Testis (tissue), 5 donors: ENCODE data around the gene ALX1. TPM values are rescaled to one million over a fixed set of nuclear protein-coding genes. Genes with fewer than 3 reads are reported as not detected.

Source experiments
- DNase-seq: peaks from one replicate; pipeline ENCODE4 v3.0.0-alpha.2; 2019
- H3K27ac ChIP-seq, 2 donors: fragments of 200-600 bp; sonication (generic); one replicate each; pipeline ENCODE4 v1.5.1; 2019
- H3K27me3 ChIP-seq: fragments of 200-600 bp; sonication (generic); one replicate; pipeline ENCODE4 v1.5.1; 2019
- H3K36me3 ChIP-seq: fragments of 200-600 bp; sonication (generic); one replicate; pipeline ENCODE4 v1.5.1; 2017; ENCODE audit warnings: low read depth; ENCODE audit errors: missing control alignments
- H3K4me1 ChIP-seq: fragments of 200-600 bp; sonication (generic); one replicate; pipeline ENCODE4 v1.5.1; 2019
- H3K4me3 ChIP-seq, 2 donors: fragments of 200-600 bp; sonication (generic); one replicate each; pipeline ENCODE4 v1.5.1; 2017 to 2019
- H3K9me3 ChIP-seq: fragments of 200-600 bp; sonication (generic); one replicate; pipeline ENCODE4 v1.5.1; 2017
- CTCF ChIP-seq, 3 experiments: fragments of 450-650 bp in 2 of 3; fragments of 200-600 bp in 1 of 3; sonication (generic) in 1 of 3; IDR thresholded peaks; one replicate each; pipeline ENCODE4 v1.5.1; 2016 to 2019; ENCODE audit warnings: antibody characterized with exemption in 3 of 3, mild to moderate bottlenecking in 2 of 3, moderate library complexity in 1 of 3
- POLR2A ChIP-seq: fragments of 450-650 bp; IDR thresholded peaks from one replicate; pipeline ENCODE4 v1.6.1; 2017; ENCODE audit warnings: antibody characterized with exemption, mild to moderate bottlenecking, moderate library complexity
- WGBS, 2 donors: methylation state at CpG; one replicate each; pipeline ENCODE4 v1.1.5; 2018; 5-methylcytosine and 5-hydroxymethylcytosine counted together
- intact Hi-C: fragments of 100-400 bp; cut with DNase I; formaldehyde crosslinking; loops from one replicate; pipeline ENCODE4 v1.15.1; 2023; ENCODE audit warnings: low total_unique reads
- long read RNA-seq, 2 donors: transcript quantifications; one replicate each; lab custom pipeline, GENCODE V29; 2026
- polyA plus RNA-seq: library from polyadenylated mRNA; stranded (reverse); fragments of 350-450 nt; fragmentation: Illumina TruSeq; extraction: RNeasy Lipid Tissue Mini Kit (QIAGEN cat#74804); gene quantifications from one replicate; pipeline ENCODE4 v1.2.3, GENCODE V29; 2014; ENCODE audit warnings: low read depth, low replicate concordance; ENCODE audit not compliant: insufficient read depth
- total RNA-seq, 2 donors: library from RNA; depleted of rRNA; stranded (reverse); fragments of >200 nt; gene quantifications; one replicate each; pipeline ENCODE4 v1.2.3, GENCODE V29; 2016

ALX1 gene
- total RNA-seq (under 1 TPM in 1 of 2 donors, not detected in 1; 0.25 TPM), polyA plus RNA-seq (0.80 TPM)
- long read RNA-seq, donor 1, result 0 reads
- long read RNA-seq, donor 2, result 0 reads

GRCh38 chr12:85280165-85280983, at the start of gene ALX1:
Gene ALX1, plus strand, starts transcription at chr12:85280220. Its CDS starts 42 bp downstream, at chr12:85280262.
- TF ChIP-seq POLR2A, result no peak
- TF ChIP-seq CTCF (IDR thresholded peaks at IDR 0.05), result no peak
- Histone ChIP-seq H3K4me3 (peak within 1 kb of the TSS; percentile 32), H3K27ac (no peak within 1 kb of the TSS), H3K4me1 (peaks cover 4% of the 10 kb centered on the region), H3K27me3 (peaks cover 8% of the 10 kb centered on the region), H3K36me3 (no peaks in the 10 kb centered on the region), H3K9me3 (no peaks in the 10 kb centered on the region)
- peak; percentile 27 for DNase-seq
- 3 to 8% methylated on average over 36 to 49 of the region's 49 CpGs for WGBS, 2 donors
- intact Hi-C loops, result no loop called here

DNA sequence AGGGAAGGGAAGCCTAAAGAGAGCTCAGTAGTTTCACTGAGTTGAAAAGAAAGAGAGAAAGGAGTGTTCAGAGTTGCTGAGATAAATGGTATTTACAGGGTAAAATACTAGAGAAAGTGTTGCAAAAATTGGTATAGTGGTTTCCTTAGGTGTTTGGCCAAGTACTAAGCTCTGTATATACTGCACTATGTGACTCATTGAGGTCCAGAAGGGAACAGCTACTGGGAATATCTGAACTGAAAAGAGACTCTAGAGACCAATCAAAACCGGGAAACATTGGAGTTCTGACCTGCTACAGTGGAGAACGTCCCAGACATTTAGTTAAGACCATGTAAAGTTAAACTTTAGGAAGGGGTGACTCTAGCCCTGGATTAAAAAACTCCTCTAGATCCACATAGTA, 42.7 kb upstream of the ALX1 start:
- H3K4me1 ChIP-seq, result no peaks in the 10 kb centered on the region
- H3K27me3 ChIP-seq, result no peaks in the 10 kb centered on the region
- H3K36me3 ChIP-seq, result no peaks in the 10 kb centered on the region
- H3K9me3 ChIP-seq, result no peaks in the 10 kb centered on the region
- TF ChIP-seq POLR2A (no peak), CTCF (IDR thresholded peaks at IDR 0.05) (no peak)
- 47 to 49% methylated on average over 2 of the region's 2 CpGs for WGBS, 2 donors
- intact Hi-C loops, result no loop called here
- no peak overlapping the region for H3K27ac ChIP-seq
- no peak overlapping the region for H3K4me3 ChIP-seq
- DNase-seq, result no peak

DNA sequence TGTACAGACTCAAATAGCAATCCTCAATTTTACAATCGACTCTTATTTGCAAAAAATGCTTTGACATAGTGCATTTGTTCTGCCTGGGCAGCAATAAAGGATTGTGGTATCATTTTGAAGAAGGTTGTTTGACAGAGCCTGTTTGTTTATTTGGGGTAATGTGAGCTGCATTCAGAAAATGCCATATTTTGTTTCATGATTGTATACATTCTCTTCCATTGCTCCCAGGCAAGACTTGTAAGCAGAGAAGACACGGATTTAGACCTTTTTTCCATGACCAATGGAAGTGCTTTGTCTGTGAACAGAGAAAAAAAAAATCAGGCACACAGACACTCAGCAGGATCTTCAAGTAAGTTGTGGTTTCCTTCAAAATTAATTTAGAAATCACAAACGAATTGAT, 35.5 kb upstream of the ALX1 start:
- H3K4me1 ChIP-seq, result no peaks in the 10 kb centered on the region
- 62 to 65% methylated on average over 3 of the region's 3 CpGs for WGBS, 2 donors

DNA sequence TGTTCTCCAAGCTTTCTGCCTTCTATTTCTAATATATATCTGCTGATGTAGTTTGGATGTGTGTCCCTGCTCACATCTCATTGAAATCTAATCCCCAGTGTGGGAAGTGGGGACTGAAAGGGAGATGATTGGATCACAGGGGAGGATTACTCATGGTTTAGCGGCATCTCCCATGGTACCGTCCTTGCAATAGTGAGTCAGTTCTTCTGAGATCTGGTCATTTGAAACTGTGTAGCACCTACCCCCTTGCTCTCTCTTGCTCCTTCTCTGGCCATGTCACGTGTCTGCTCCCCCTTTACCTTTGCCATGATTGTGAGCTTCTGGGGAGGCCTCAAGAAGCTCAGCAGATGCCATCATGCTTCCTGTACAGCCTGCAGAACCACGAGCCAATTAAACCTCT, 26.2 kb upstream of the ALX1 start:
- WGBS, 2 donors, result 65 to 66% methylated on average over 4 of the region's 4 CpGs
- H3K4me3 ChIP-seq, result no peak overlapping the region
- no peaks in the 10 kb centered on the region for H3K4me1 ChIP-seq
- DNase-seq, result no peak
- no peaks in the 10 kb centered on the region for H3K36me3 ChIP-seq
- TF ChIP-seq CTCF (IDR thresholded peaks at IDR 0.05) (no peak), POLR2A (no peak)
- H3K9me3 ChIP-seq, result no peaks in the 10 kb centered on the region
- intact Hi-C loops, result no loop called here
- H3K27me3 ChIP-seq, result no peaks in the 10 kb centered on the region
- H3K27ac ChIP-seq, result no peak overlapping the region

More for the DNA sequence above, 35.5 kb upstream of the ALX1 start:
- H3K27me3 ChIP-seq, result no peaks in the 10 kb centered on the region
- no peaks in the 10 kb centered on the region for H3K9me3 ChIP-seq
- no peak overlapping the region for H3K4me3 ChIP-seq
- intact Hi-C loops, result no loop called here
- H3K36me3 ChIP-seq, result no peaks in the 10 kb centered on the region
- no peak overlapping the region for H3K27ac ChIP-seq
- no peak for DNase-seq
- TF ChIP-seq CTCF (IDR thresholded peaks at IDR 0.05) (no peak), POLR2A (no peak)
